Spleen (tissue), 7 donors: Measurements from ENCODE around the gene BLOC1S4.

Experiments
- CTCF ChIP-seq, 11 experiments: fragments of 200-600 bp in 7 of 11; fragments of 450-650 bp in 4 of 11; sonication (generic) in 4 of 11; IDR thresholded peaks in 8 of 11; conservative IDR thresholded peaks in 3 of 11; 1 replicate in 7 of 11; 2 replicates in 4 of 11; pipeline versions ENCODE4 v1.4.0 to v1.8.0; 2016 to 2021; ENCODE audit warnings: antibody characterized with exemption in 11 of 11, inconsistent platforms in 4 of 11, mild to moderate bottlenecking in 1 of 11
- POLR2A ChIP-seq, 3 donors: fragments of 450-650 bp; IDR thresholded peaks; one replicate each; pipeline ENCODE4 v1.5.1; 2017; ENCODE audit warnings: antibody characterized with exemption in 3 of 3, mild to moderate bottlenecking in 1 of 3
- POLR2AphosphoS5 ChIP-seq, 3 donors: sonication (generic); formaldehyde crosslinking; IDR thresholded peaks; one replicate each; pipeline ENCODE4 v1.5.1; 2017; ENCODE audit warnings: antibody characterized with exemption in 3 of 3
- donor health status: DM: no; HTN: no; CAD: no; lungs with moderate emphysema.
- donor health status: DM: no; HTN: no; CAD: no.
- donor health status: DM: no; HTN: no; CAD: no.

- no peak for TF ChIP-seq CTCF (IDR thresholded peaks at IDR 0.05 in 8 of 11, conservative IDR thresholded peaks at IDR 0.05 in 3 of 11)
- no peak for TF ChIP-seq POLR2AphosphoS5 (IDR thresholded peaks at IDR 0.05)
- TF ChIP-seq POLR2A (IDR thresholded peaks at IDR 0.05), result no peak
Measured at GRCh38 chr4:6689506-6689960, 26.4 kb upstream of the BLOC1S4 start.
